GM19372 (cell line): ENCODE data around the gene NHSL1.

Experiments
- ATAC-seq: cut with Tn5 transposase; IDR thresholded peaks from one replicate; pipeline ENCODE4 v1.9.1; 2021; ENCODE audit warnings: mild to moderate bottlenecking, low read depth, moderate library complexity; ENCODE audit not compliant: unreplicated experiment

The NHSL1 gene

GRCh38 chr6:138410048-138410735 is 89.1 kb downstream of the NHSL1 start:
- ATAC-seq, result no peak

- ATAC-seq, result no peak
These were observed 92.9 kb downstream of the NHSL1 start for GRCh38 chr6:138406443-138406842.

DNA sequence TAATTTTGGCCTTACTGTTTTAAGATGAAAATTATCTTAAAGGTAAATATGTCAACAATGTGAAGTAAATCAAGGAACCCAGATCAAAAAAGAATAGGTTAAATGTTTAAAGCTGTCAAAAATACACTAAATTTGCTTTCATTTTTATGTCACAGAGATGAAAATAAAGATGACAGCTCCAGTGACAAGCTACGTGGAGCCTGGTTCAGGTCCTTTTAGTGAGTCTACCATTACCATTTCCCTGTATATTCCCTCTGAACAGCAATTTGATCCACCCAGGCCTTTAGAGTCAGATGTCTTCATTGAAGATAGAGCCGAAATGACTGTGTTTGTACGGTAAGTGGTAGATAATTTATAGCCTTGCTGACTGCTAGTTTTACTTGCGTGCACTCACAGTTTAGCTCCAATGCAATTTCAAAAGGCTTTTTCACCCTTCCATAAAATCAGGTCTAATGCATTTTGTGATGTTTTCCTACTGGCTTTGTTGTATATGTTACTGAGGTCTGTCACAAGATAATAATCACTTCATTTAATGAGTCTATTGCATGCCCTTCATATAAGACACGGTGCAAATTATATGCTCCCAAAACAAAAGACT is 93.4 kb downstream of the NHSL1 start:
- no peak for ATAC-seq

- ATAC-seq, result no peak
These were observed 94.5 kb downstream of the NHSL1 start for GRCh38 chr6:138404666-138405337.

DNA sequence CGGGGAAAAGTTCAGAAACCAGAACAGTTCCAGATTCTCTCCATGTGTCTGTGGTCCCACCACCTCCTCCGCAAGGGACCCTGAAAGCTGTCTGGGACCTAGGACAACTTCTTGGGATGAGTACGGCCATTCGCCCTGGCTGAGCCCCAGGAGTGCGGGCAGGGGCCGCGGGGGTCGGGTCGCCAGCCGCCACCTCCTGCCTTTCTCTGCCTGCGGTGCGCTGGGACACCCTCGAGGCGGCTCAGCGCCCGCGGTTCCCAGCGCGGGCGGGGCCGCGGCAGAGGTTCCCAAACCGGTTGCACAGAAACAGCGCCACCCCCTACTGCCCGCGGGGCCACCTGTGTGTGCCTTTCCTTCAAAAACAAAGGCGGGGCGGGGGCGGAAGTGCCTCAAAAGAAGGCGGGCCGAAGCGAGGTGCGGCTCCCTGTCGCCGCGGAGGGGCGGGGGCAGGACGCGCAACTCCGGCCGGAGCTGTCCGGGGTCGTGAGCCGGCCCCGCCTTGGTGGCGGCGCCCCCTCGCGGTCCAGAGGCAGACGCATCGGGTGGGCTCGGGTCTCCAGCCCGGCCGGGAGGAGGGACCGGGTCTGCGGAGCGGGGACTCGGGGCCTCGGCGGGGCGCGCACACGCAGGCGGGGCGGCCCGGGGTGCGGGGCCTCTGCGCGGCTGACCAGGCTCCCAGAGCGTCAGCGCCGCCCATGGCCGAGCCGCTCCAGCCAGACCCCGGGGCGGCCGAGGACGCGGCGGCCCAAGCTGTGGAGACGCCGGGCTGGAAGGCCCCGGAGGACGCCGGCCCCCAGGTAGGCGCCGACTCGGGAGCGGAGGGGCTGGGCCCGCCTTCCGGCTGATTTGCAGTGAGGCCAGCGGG is 95.3 kb downstream of the NHSL1 start, which contains the start of gene HEBP2:
TSS of gene HEBP2 (plus strand) at position 423 of the 865 bp plus-strand sequence. CDS start at position 696, 273 bp downstream.
- ATAC-seq, result peak; percentile 92

GRCh38 chr6:138403324-138403800 is 95.9 kb downstream of the NHSL1 start:
- peak; percentile 7 for ATAC-seq

- ATAC-seq, result no peak
These were observed 96.5 kb downstream of the NHSL1 start for GRCh38 chr6:138402838-138403187.

GRCh38 chr6:138401960-138402837 is 97.1 kb downstream of the NHSL1 start:
- ATAC-seq, result no peak

DNA sequence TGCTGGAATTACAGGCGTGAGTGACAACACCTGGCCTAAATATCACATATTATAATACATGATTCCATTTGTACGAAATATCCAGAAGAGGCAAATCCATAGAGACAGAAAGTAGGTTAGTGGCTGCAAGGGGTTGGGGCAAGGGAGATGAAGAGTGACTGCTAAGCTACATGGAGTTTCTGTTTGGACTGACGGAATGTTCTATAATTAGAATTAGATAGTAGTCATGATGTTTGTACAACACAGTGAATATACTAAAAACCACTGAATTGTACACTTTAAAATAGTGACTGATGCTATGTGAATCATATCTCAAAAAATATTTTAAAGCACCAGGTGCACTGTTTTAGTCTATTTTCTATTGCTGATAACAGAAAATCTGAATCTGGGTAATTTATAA is 99.0 kb downstream of the NHSL1 start:
- ATAC-seq, result no peak

GRCh38 chr6:138397128-138398122 is 101.9 kb downstream of the NHSL1 start:
- no peak for ATAC-seq

GRCh38 chr6:138396709-138397108 is 102.6 kb downstream of the NHSL1 start:
- ATAC-seq, result no peak

GRCh38 chr6:138393871-138394783 is 105.2 kb downstream of the NHSL1 start:
- no peak for ATAC-seq

DNA sequence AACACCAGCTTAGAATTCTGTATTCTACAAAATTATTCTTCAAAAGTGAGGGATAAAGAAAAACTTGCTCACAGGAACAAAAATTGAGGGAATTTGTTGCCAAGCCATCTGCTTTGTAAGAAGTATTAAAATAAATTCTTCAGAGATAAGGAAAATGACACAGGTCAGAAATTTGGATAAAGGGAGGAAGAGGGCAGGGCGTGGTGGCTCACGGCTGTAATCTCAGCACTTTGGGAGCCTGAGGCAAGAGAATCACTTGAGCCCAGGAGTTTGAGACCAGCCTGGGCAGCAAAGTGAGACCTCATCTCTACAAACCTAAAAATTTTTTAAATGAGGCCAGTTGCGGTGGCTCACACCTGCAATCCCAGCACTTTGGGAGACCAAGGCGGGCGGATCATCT is 109.7 kb downstream of the NHSL1 start:
- no peak for ATAC-seq

DNA sequence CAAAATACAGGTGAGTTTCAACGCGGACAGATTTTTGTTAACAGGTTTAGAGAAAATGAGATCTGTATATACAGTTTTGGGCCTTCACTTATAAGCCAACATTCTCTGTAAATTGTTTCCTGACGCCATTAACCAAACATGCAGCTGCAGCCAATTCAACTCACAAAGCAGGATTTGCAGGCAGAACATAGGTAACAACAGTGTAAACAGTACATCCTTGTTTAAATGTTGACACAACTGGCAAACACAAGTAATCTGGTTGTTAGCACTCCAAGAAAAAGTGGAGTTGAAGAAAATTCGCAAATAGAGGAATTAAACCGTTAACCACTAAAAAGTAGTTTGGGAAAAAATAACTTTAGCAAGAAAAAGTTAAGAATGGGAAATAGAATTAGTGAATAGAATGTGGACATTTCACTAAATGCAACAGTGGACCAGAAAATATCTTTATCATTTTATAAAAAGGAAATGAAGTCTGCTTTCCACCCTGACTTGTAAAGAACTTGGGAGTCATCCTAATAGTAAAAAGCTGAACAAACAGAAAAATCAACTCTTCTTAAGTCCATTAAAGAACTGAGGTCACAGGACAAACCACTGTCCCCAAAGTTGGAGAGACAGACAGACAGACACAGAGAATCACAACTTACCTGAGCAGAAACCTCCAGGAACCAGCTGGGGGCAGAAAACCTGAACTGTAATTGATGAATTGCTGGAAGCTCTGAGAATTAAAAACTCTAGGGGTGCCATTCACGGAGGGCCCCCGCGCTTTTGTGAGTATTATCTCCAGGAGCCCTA is 111.5 kb downstream of the NHSL1 start:
- no peak for ATAC-seq

DNA sequence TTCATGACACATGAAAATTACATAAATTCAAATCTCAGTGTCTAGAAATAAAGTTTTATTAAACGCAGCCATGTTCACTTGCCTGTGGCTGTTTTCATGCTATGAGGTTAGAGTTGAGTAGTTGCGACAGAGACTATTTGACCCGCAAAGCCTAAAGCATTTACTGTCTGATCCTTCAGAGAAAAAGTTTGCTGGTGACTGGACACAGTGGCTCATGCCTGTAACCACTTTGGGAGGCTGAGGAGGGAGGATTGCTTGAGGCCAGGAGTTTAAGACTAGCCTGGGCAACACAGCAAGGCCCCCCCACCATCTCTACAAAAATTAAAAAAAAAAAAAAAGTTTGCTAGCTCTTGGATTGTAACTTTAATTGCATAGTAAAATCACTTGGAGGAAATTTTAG is 112.4 kb downstream of the NHSL1 start:
- ATAC-seq, result no peak

DNA sequence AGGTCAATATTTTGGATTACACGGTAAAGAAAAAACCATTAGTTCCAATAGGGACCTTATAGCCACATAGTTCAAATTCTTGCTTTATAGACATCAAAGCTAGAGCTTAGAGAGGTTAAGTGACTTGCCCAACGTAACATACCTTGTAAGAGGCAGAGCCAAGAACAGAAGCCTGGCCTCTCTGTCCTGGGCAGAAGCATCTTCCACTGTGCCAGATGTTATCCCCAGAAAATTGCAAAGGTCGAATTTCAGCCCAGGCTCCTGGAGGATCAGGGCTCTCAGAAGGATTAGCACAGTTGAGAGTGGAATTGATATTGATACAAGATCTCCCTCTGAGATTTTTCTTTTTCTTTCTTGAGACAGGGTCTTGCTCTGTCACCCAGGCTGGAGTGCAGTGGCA is 115.5 kb downstream of the NHSL1 start:
- no peak for ATAC-seq
